CD4-positive, alpha-beta T cell (primary cell): ENCODE data around the gene ENTPD6. TPM values are rescaled to one million over a fixed set of nuclear protein-coding genes. Genes with fewer than 3 reads are reported as not detected.

Experiments
- ATAC-seq: fragments of 200-7000 bp; cut with Tn5 transposase; one replicate; pipeline ENCODE4 v1.10.0; 2022; ENCODE audit warnings: mild to moderate bottlenecking; ENCODE audit not compliant: poor library complexity
- CTCF ChIA-PET: fragments of 350-600 bp; sonication (Branson Sonifier 250); formaldehyde crosslinking; loops from one replicate; lab custom pipeline; 2021; ENCODE audit warnings: antibody characterized with exemption, inconsistent platforms; lab: Charles Lee
- POLR2A ChIA-PET: fragments of 350-600 bp; sonication (Branson Sonifier 250); formaldehyde crosslinking; loops from one replicate; lab custom pipeline; 2021; ENCODE audit warnings: antibody characterized with exemption, inconsistent platforms; lab: Charles Lee
- DNase-seq, 14 experiments: peaks; one replicate each; pipeline ENCODE4 v3.0.0-alpha.2; 2013 to 2020; ENCODE audit warnings: mixed read lengths in 2 of 14
- H3K27ac ChIP-seq, 2 donors: one replicate each; pipeline versions ENCODE4 v1.5.1 to v1.7.0; 2013; ENCODE audit warnings: low read length in 2 of 2, low read depth in 1 of 2, mild to moderate bottlenecking in 1 of 2
- H3K27me3 ChIP-seq, 2 experiments: 1 replicate in 1 of 2; 2 replicates in 1 of 2; pipeline versions ENCODE4 v1.6.1 to v1.7.0; 2013; ENCODE audit warnings: low read length in 2 of 2, control low read depth in 1 of 2, mild to moderate bottlenecking in 1 of 2, moderate library complexity in 1 of 2; ENCODE audit not compliant: insufficient read depth in 2 of 2, control insufficient read depth in 1 of 2
- H3K36me3 ChIP-seq: one replicate; pipeline ENCODE4 v1.6.1; 2013; ENCODE audit warnings: low read length, control low read depth; ENCODE audit not compliant: insufficient read depth
- H3K4me1 ChIP-seq: one replicate; pipeline ENCODE4 v1.6.1; 2013; ENCODE audit warnings: low read length, control low read depth; ENCODE audit not compliant: insufficient read depth
- H3K4me3 ChIP-seq: one replicate; pipeline ENCODE4 v1.5.1; 2013; ENCODE audit warnings: mild to moderate bottlenecking, low read length, moderate library complexity
- H3K9me3 ChIP-seq, 2 experiments: 1 replicate in 1 of 2; 2 replicates in 1 of 2; pipeline versions ENCODE4 v1.6.1 to v1.7.0; 2013; ENCODE audit warnings: low read length in 2 of 2, mild to moderate bottlenecking in 2 of 2, control low read depth in 1 of 2, moderate library complexity in 1 of 2; ENCODE audit not compliant: control insufficient read depth in 1 of 2, insufficient read depth in 1 of 2
- H3K27ac Mint-ChIP-seq: one replicate; pipeline ENCODE4 v1.8.0; 2020; ENCODE audit warnings: mixed read lengths
- H3K27me3 Mint-ChIP-seq: one replicate; pipeline ENCODE4 v1.8.0; 2021; ENCODE audit warnings: mixed read lengths
- H3K36me3 Mint-ChIP-seq: one replicate; pipeline ENCODE4 v1.8.0; 2021; ENCODE audit warnings: low read depth, mixed read lengths
- H3K4me1 Mint-ChIP-seq: one replicate; pipeline ENCODE4 v1.8.0; 2021; ENCODE audit warnings: low read depth, mixed read lengths
- H3K4me3 Mint-ChIP-seq: one replicate; pipeline ENCODE4 v1.8.0; 2020; ENCODE audit warnings: mild to moderate bottlenecking, mixed read lengths
- H3K9me3 Mint-ChIP-seq: one replicate; pipeline ENCODE4 v1.8.0; 2020; ENCODE audit warnings: mixed read lengths
- intact Hi-C, 2 experiments: fragments of 100-400 bp; cut with DNase I in 1 of 2; cut with micrococcal nuclease in 1 of 2; formaldehyde crosslinking; loops; one replicate each; pipeline versions ENCODE4 v1.15.1 to v1.9.0; 2023 to 2025; cut with DNase I, micrococcal nuclease
- total RNA-seq, 174 experiments: library from RNA in 2 of 174; stranded (reverse) in 2 of 174; gene quantifications; one replicate each; pipeline ENCODE4 v1.2.3 and lab custom pipeline; 2021 to 2026
- TF ChIP-seq, protein P1 (sequence below): fragments of 200-600 bp; IDR thresholded peaks from one replicate; pipeline ENCODE4 v1.8.0; 2022; ENCODE audit warnings: antibody characterized with exemption, mild to moderate bottlenecking

Gene ENTPD6
- total RNA-seq, 2 experiments from 2014 or later = 78.5 to 85.1 TPM

DNA sequence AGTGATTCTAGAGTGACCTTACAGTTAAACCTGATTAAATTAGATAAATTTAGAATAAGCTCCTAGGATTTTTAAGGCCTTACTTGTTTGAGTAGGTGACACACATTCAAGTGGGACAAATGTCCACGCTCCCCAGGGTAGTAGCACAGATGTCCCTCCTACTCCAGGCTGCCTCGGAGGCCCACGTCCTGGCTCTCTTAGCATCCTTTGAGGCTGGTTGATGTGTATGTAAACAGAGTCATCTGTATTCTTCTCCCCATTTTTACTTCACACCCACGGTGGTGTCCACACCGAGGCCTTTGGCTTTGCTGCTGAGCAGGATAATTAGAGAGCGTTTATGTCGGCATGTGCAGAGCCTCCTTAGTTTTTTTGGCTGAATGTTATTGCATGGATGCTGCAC lies 15.8 kb downstream of the ENTPD6 start:
- intact Hi-C loops = no loop called here
- H3K4me1 ChIP-seq = no peaks in the 10 kb centered on the region
- TF ChIP-seq, protein P1, sequence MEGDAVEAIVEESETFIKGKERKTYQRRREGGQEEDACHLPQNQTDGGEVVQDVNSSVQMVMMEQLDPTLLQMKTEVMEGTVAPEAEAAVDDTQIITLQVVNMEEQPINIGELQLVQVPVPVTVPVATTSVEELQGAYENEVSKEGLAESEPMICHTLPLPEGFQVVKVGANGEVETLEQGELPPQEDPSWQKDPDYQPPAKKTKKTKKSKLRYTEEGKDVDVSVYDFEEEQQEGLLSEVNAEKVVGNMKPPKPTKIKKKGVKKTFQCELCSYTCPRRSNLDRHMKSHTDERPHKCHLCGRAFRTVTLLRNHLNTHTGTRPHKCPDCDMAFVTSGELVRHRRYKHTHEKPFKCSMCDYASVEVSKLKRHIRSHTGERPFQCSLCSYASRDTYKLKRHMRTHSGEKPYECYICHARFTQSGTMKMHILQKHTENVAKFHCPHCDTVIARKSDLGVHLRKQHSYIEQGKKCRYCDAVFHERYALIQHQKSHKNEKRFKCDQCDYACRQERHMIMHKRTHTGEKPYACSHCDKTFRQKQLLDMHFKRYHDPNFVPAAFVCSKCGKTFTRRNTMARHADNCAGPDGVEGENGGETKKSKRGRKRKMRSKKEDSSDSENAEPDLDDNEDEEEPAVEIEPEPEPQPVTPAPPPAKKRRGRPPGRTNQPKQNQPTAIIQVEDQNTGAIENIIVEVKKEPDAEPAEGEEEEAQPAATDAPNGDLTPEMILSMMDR = no peak
- Mint-ChIP-seq H3K27me3 (no peaks in the 10 kb centered on the region), H3K4me1 (no peaks in the 10 kb centered on the region), H3K4me3 (no peak overlapping the region), H3K9me3 (no peaks in the 10 kb centered on the region), H3K36me3 (peaks cover 51% of the 10 kb centered on the region), H3K27ac (no peak overlapping the region)
- ATAC-seq (no peak), DNase-seq (no peak)
- no peak overlapping the region for H3K4me3 ChIP-seq
- CTCF ChIA-PET = interaction anchor here (1.0 kb wide), 1 partner anchor 11 kb away, joined by 3 read pairs; no protein-coding TSS in a partner anchor
- POLR2A ChIA-PET = no interaction called here
- no peak overlapping the region for H3K27ac ChIP-seq
- H3K36me3 ChIP-seq = peaks cover 49% of the 10 kb centered on the region
- H3K27me3 ChIP-seq = no peaks in the 10 kb centered on the region
- no peaks in the 10 kb centered on the region for H3K9me3 ChIP-seq

DNA sequence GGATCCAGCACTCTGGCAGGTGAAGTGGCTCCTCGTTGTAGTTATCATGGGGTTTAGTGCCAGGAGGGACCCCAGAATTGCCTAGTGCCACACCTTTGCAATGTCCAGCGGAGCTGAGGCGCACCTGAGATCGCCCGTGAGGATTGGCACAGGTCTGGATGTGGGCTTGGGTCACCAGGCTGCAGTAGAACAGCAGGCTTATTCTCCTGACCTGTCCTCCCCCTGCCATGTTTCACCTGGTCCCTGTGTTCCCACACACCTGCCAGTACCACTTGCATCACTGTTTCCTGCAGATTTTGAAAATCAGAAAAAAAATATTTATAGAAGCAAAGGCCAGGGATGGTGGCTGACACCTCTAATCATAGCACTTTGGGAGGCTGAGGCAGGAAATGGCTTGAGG lies 16.7 kb downstream of the ENTPD6 start:
- H3K27ac ChIP-seq = no peak overlapping the region
- DNase-seq (no peak), ATAC-seq (no peak)
- Mint-ChIP-seq H3K9me3 (no peaks in the 10 kb centered on the region), H3K27ac (no peak overlapping the region), H3K27me3 (no peaks in the 10 kb centered on the region), H3K36me3 (peaks cover 59% of the 10 kb centered on the region), H3K4me3 (no peak overlapping the region), H3K4me1 (no peaks in the 10 kb centered on the region)
- no peak overlapping the region for H3K4me3 ChIP-seq
- H3K36me3 ChIP-seq = peaks cover 57% of the 10 kb centered on the region
- ChIA-PET CTCF (no interaction called here), POLR2A (no interaction called here)
- no peaks in the 10 kb centered on the region for H3K27me3 ChIP-seq
- intact Hi-C loops = no loop called here
- TF ChIP-seq, protein P1 = no peak
- H3K9me3 ChIP-seq = no peaks in the 10 kb centered on the region
- no peaks in the 10 kb centered on the region for H3K4me1 ChIP-seq

DNA sequence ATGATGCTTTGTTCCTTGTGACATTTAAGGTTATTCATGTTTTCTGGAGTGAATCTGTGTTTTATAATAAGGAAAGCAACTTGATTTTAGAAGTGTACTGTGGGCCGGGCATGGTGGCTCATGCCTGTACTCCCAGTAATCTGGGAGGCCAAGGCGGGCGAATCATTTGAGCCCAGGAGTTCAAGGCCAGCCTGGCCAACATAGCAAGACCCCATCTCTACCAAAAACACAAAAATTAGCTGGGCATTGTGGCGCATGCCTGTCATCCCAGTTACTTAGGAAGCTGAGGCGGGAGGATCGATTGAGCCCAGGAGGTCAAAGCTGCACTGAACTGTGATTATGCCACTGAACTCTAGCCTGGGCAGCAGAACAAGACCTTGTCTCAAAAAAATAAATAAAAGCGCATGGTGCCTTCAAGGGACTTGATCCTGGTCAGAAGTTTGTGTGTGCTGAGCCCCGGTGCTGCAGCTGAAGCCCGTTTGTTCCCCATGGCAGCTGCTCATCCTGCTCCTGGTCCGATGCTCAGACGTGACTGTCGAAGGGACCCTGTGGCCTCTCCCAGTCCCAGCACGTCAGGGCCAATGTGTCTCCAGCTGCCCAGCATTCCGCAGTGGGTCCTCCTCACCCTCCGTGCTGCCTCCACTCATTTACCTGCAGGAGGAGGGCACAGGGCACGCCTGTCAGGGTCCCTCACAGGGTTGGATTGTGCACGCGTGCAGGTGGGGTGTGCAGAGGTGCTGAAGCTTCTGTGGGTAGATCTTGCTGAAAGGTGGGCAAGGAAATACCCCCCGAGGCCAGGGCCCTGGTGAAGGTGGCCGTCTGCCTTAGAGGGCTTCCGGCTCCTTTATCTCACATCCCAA lies 18.3 kb downstream of the ENTPD6 start:
- ChIA-PET CTCF (no interaction called here), POLR2A (no interaction called here)
- DNase-seq = no peak
- no peaks in the 10 kb centered on the region for H3K27me3 Mint-ChIP-seq
- Histone ChIP-seq H3K9me3 (no peaks in the 10 kb centered on the region), H3K27me3 (no peaks in the 10 kb centered on the region), H3K4me1 (no peaks in the 10 kb centered on the region), H3K4me3 (no peak overlapping the region), H3K27ac (no peak overlapping the region), H3K36me3 (peaks cover 56% of the 10 kb centered on the region)
- intact Hi-C loops = no loop called here
- no peak for ATAC-seq
- no peak overlapping the region for H3K4me3 Mint-ChIP-seq
- TF ChIP-seq, protein P1 = no peak
- H3K4me1 Mint-ChIP-seq = no peaks in the 10 kb centered on the region
- H3K36me3 Mint-ChIP-seq = peaks cover 72% of the 10 kb centered on the region
- H3K27ac Mint-ChIP-seq = no peak overlapping the region
- no peaks in the 10 kb centered on the region for H3K9me3 Mint-ChIP-seq
